TTC549 (cell line): Measurements from ENCODE around the gene KCNIP4.
"Not testable (repeated sequence)": the region's sequence is repeated elsewhere in the genome, so short reads cannot be mapped to it uniquely, and the experiment has no call there.

Experiments used
- FAIRE-seq: peaks from 2 replicates; lab custom pipeline; 2012; peaks lifted over from hg19 to GRCh38; lab: Jason Lieb, UNC

Gene KCNIP4

GRCh38 chr4:21366312-21366711 is 582.3 kb downstream of the KCNIP4 start:
- FAIRE-seq = no peak

- no peak for FAIRE-seq
Measured at GRCh38 chr4:21363701-21364100, 584.9 kb downstream of the KCNIP4 start.

- FAIRE-seq = not testable (repeated sequence)
Measured at GRCh38 chr4:21352354-21352753, 596.2 kb downstream of the KCNIP4 start.

DNA sequence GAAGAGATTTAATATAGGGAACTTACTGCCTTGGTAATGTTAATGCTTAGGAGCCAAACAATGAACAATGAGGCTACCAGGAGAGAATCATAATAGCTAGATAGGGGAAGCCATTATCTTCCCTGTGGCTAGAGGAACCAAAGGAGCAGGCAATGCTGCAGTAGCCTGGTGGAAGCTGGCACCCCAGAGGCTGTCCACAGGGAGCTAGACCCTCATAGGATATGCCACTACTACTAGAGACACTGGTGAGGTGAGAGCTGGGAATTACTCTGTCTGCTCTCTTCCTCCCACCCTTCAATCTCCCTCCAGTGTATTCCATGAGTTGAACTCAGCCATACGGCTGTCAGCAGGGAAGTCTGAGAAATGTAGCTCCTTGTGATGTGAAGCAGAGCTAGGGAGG is 601.4 kb downstream of the KCNIP4 start:
- FAIRE-seq = no peak

GRCh38 chr4:21327976-21328700 is 620.4 kb downstream of the KCNIP4 start:
- FAIRE-seq = no peak

DNA sequence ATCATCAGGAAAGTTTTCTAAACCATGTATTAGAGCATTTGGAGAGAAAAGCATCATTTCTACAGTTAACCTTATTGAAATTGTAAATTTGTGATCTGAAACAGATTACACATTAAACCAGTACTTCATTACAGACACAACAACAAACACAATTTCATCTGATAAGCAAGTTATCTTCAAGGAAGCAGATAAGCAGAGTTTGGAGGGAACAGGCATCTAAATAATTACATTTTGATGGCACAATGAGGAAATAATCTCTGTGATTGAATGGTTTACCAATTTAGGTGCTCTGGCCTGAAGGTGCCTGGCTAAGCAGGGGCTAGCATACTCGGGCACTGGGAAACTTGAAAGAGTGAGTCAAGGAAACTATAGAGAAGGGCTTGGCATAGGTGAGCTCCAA is 628.5 kb downstream of the KCNIP4 start:
- no peak for FAIRE-seq

DNA sequence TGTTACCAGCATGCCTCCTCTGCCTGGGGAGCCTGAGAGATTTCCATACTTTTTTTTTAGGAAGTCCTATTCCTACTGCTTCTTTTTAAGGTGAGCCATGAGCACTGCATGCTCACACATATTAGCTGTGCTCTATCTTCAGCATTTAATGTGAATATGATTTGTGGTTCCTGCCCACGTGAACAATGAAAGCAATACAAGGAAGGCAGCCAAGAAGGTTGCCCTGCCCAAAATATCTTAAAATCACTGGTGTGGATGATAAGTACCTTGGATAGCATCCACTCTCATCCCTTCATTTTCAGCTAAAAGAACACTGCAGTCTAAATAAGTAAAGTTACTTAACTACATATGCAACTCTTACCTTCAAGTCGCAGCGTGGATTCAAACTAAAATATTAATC is 640.9 kb downstream of the KCNIP4 start:
- FAIRE-seq = no peak

GRCh38 chr4:21304540-21304887 is 644.1 kb downstream of the KCNIP4 start:
- no peak for FAIRE-seq

DNA sequence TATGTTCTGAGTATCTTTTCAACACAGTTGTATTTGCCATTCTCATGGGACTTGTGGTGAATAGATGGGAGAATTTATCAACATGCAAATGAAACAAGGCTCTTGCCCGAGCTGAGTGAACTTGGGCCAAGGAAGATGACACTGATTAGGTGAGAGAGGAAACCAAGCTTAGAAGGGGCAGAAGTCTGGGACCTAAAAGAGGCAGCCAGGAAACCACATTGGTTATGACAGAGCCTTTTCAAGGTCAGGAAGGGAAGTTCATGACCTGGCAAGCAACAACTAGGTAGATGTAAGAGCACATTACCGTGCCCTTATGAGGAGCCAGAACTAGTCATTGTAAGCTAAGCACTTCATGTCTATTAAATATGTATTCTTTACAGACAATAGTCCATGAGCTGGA is 658.0 kb downstream of the KCNIP4 start:
- FAIRE-seq = no peak

DNA sequence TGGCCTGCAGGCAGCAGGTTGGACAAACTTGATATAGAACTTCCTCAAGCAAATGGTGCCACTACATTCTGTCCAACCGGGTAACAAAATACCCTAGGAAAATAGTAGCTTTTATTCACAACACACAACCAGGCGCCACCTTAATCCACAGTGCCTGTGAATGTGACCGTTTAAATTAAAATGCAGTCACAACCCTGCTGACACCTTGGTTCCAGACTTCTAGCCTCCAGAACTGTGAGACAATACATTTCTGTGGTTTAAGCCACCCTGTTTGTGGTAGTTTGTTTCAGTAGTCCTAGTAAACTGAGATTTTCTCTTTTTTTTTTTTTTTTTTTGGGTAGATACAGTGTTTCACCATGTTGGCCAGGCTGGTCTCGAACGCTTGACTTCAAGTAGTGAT is 672.5 kb downstream of the KCNIP4 start:
- FAIRE-seq = no peak

DNA sequence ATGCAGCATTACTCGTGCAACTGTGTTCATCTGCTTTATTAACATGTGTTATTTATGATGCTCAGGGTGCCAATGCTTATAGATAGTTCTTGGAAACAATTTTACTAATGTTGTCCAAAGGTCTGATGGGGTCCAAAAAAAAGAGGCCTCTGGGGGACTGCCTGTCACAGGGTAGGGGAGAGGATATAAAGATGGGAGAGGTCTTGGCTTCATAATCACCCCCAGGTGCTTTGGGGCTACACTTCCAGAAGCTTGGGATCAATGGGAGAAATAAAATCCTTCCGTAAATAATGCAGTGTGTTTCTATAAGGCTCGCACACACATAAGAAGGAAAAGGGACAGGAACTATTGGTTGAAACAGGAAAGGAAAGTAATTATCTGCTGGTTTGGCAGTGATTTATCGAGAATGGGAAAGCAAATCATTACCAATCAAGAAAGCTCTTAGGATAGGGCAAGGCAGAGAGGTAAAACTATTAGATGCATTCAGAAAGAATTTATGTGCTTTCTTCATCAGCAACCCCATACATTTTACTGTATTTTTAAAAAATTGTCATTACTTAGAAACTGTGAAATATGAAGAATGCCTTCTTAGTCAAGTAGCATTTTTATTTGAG is 677.0 kb downstream of the KCNIP4 start:
- FAIRE-seq = no peak

DNA sequence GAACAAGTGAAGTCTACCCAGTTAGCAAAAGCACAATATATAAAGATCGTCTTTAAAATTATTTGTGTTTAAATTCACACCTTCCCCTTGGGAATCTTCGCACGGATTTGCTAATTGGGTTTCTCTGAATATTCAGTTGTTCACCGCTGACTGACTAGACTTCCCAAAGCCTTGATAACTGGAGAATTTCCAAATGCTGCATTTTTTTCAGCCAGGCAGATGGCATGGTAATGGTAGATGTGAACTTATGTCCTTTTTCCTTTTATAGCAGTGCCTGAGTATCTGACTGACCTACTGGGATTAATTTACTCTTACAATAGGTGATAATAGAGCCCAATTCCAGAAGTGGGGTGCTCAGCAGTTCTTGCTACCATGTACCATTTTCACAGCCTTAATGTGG is 700.2 kb downstream of the KCNIP4 start:
- no peak for FAIRE-seq

GRCh38 chr4:21242163-21242562 is 706.4 kb downstream of the KCNIP4 start:
- FAIRE-seq = no peak

- no peak for FAIRE-seq
Measured at GRCh38 chr4:21226637-21227538, 721.7 kb downstream of the KCNIP4 start.

- no peak for FAIRE-seq
Measured at GRCh38 chr4:21211846-21212245, 736.7 kb downstream of the KCNIP4 start.

GRCh38 chr4:21209860-21210259 is 738.7 kb downstream of the KCNIP4 start:
- FAIRE-seq = no peak

DNA sequence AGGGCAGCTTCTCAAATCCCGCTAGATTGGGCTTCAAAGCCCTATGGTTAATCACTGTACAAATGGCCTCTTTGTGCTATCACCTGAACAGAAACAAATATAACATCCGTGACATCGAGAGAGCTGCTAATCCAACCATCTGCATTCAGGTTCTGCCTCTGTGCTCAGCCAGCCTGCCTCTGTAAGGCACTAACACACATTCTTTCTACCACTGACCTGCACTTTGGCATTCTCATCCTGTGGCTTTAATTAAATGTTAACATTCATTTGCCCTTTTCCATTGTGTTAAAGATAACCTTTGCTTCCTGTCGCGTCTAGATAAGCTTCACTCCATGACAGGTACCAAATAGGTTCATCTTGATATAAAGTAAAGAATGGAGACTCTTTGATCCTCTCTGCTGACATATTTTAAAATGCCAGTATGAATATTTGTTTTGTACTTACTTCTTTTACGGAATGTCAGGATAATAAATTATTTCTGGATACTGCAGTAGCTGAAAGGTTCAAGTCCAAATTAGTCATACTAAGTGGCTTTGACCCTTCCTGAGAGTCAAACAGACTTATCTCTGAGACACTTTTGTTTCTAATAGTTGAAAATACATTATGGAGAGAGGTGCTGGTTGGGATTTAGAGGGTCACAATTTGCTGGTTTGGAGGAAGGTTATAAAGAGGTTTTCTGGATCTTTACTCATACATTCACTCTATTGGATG is 742.6 kb downstream of the KCNIP4 start:
- FAIRE-seq = no peak

GRCh38 chr4:21203416-21203815 is 745.2 kb downstream of the KCNIP4 start:
- no peak for FAIRE-seq

- FAIRE-seq = no peak
Measured at GRCh38 chr4:21202959-21203358, 745.6 kb downstream of the KCNIP4 start.

DNA sequence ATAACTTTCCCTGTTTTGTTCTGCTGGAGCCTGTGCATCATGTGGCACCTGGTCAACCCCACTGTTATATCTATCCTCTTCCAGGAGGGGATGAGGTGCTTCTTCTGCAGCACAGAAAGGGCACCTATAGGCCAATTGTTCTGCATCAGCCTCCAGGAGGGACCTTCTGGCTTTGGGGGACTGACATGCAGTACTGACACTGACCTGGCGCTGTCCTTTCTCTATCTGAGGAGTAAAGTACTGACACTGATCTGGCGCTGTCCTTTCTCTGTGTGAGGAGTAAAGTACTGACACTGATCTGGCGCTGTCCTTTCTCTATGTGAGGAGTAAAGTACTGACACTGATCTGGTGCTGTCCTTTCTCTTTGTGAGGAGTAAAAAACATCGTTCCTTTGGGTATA is 749.9 kb downstream of the KCNIP4 start:
- no peak for FAIRE-seq

DNA sequence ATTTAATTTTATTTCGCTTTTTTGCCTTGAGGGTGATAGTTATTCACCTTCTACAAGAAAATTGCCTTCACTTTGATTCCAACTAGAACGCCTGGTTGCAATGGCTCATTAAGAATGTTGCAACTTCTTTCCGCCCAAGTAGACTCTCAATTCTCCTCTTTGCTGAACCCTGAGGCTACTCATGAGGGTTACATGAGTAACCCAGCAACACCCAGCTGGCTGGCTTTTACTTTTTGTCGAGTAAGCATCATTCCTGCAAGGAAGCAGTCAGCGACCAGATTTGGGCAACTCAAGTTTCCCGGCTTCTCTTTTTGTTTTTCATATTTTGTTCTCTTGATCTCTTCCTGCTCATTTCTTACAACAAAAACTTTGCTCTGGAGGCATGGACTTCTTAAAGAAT is 752.9 kb downstream of the KCNIP4 start:
- no peak for FAIRE-seq

DNA sequence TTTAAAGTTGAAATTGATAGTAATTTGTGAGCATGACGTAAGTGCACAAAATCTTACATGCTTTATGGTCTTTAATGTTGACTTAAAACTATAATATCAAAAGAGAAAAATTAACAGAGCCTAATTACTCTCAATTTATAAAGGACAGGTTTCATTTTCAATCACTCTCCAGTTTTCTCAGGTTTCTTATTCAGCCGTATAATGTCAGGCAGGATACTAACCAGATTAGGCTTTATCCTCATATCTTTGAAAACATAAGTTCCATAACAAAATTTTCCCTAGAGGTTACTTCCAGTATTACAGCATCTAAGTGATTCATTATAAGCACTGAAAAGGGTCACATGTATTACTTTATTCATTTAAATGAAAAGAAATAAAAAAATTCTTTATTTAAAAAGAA is 756.2 kb downstream of the KCNIP4 start:
- FAIRE-seq = no peak

DNA sequence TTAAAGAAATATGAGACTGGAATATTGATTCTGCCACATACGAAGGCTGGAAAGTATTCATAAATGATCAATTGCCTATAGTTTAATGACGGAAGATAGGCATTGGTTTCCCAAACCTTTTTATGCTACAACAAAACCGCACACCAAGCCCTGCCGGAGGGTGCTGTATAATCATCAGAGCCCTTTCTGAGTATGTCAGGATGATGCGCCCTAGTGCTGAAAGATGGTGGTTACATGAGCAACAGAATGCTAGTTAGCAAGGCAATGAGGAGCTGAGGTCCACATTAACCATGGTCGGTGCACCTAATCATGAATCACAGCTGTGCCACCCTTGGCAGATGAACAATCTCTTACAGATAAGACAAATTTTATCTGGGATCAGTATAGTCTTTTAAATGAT is 757.3 kb downstream of the KCNIP4 start:
- FAIRE-seq = no peak
